ENCODE measurements around the gene WDCP.
"Not testable (repeated sequence)": the region's sequence is repeated elsewhere in the genome, so short reads cannot be mapped to it uniquely, and the experiment has no call there.

The WDCP gene

GRCh38 chr2:24015562-24016375 is 31.4 kb downstream of the WDCP start:
- Histone ChIP-seq H3K4me1 (ENCODE audit: control insufficient read depth, insufficient read depth, low read length) (no peaks in the 10 kb centered on the region), H3K27me3 (ENCODE audit: control insufficient read depth, insufficient read depth, low read length) (peaks cover 2% of the 10 kb centered on the region), H3K27ac (ENCODE audit: low read depth, low read length) (no peak overlapping the region), H3K36me3 (ENCODE audit: control insufficient read depth, insufficient read depth, low read length) (no peaks in the 10 kb centered on the region), H3K4me3 (ENCODE audit: low read length) (no peak overlapping the region), H3K9ac (ENCODE audit: low read length) (no peak overlapping the region)

- not testable (repeated sequence) for H3K27me3 ChIP-seq (ENCODE audit: control insufficient read depth, insufficient read depth, low read length); H3K9ac ChIP-seq (ENCODE audit: low read length); H3K27ac ChIP-seq (ENCODE audit: low read depth, low read length); H3K4me1 ChIP-seq (ENCODE audit: control insufficient read depth, insufficient read depth, low read length); H3K36me3 ChIP-seq (ENCODE audit: control insufficient read depth, insufficient read depth, low read length); H3K4me3 ChIP-seq (ENCODE audit: low read length)
Measured at GRCh38 chr2:24014902-24015301, 32.3 kb downstream of the WDCP start.

- Histone ChIP-seq H3K9ac (ENCODE audit: low read length) (no peak overlapping the region), H3K4me1 (ENCODE audit: control insufficient read depth, insufficient read depth, low read length) (no peaks in the 10 kb centered on the region), H3K27me3 (ENCODE audit: control insufficient read depth, insufficient read depth, low read length) (peaks cover 12% of the 10 kb centered on the region), H3K4me3 (ENCODE audit: low read length) (no peak overlapping the region), H3K36me3 (ENCODE audit: control insufficient read depth, insufficient read depth, low read length) (no peaks in the 10 kb centered on the region), H3K27ac (ENCODE audit: low read depth, low read length) (no peak overlapping the region)
Measured at GRCh38 chr2:24012521-24013188, 34.5 kb downstream of the WDCP start.

GRCh38 chr2:24011250-24012104 is 35.7 kb downstream of the WDCP start:
- peaks cover 12% of the 10 kb centered on the region for H3K27me3 ChIP-seq (ENCODE audit: control insufficient read depth, insufficient read depth, low read length)
- H3K4me1 ChIP-seq (ENCODE audit: control insufficient read depth, insufficient read depth, low read length) = no peaks in the 10 kb centered on the region
- H3K9ac ChIP-seq (ENCODE audit: low read length) = no peak overlapping the region
- H3K36me3 ChIP-seq (ENCODE audit: control insufficient read depth, insufficient read depth, low read length) = no peaks in the 10 kb centered on the region
- no peak overlapping the region for H3K4me3 ChIP-seq (ENCODE audit: low read length)
- no peak overlapping the region for H3K27ac ChIP-seq (ENCODE audit: low read depth, low read length)

GRCh38 chr2:24010477-24011249 is 36.5 kb downstream of the WDCP start:
- peaks cover 12% of the 10 kb centered on the region for H3K27me3 ChIP-seq (ENCODE audit: control insufficient read depth, insufficient read depth, low read length)
- H3K27ac ChIP-seq (ENCODE audit: low read depth, low read length) = no peak overlapping the region
- H3K4me1 ChIP-seq (ENCODE audit: control insufficient read depth, insufficient read depth, low read length) = no peaks in the 10 kb centered on the region
- no peaks in the 10 kb centered on the region for H3K36me3 ChIP-seq (ENCODE audit: control insufficient read depth, insufficient read depth, low read length)
- peak overlapping the region; percentile 17 for H3K4me3 ChIP-seq (ENCODE audit: low read length)
- H3K9ac ChIP-seq (ENCODE audit: low read length) = no peak overlapping the region

GRCh38 chr2:24009680-24010476 is 37.3 kb downstream of the WDCP start, which contains the start of gene MFSD2B:
TSS of gene MFSD2B (plus strand) at chr2:24010085. CDS start at chr2:24010097, 12 bp downstream.
- Histone ChIP-seq H3K9ac (ENCODE audit: low read length) (no peak within 1 kb of the TSS), H3K4me3 (ENCODE audit: low read length) (peak within 1 kb of the TSS; percentile 17), H3K4me1 (ENCODE audit: control insufficient read depth, insufficient read depth, low read length) (no peaks in the 10 kb centered on the region), H3K27me3 (ENCODE audit: control insufficient read depth, insufficient read depth, low read length) (peaks cover 12% of the 10 kb centered on the region), H3K27ac (ENCODE audit: low read depth, low read length) (no peak within 1 kb of the TSS), H3K36me3 (ENCODE audit: control insufficient read depth, insufficient read depth, low read length) (no peaks in the 10 kb centered on the region)

- Histone ChIP-seq H3K9ac (ENCODE audit: low read length) (no peak overlapping the region), H3K4me1 (ENCODE audit: control insufficient read depth, insufficient read depth, low read length) (no peaks in the 10 kb centered on the region), H3K27me3 (ENCODE audit: control insufficient read depth, insufficient read depth, low read length) (peaks cover 12% of the 10 kb centered on the region), H3K36me3 (ENCODE audit: control insufficient read depth, insufficient read depth, low read length) (no peaks in the 10 kb centered on the region), H3K27ac (ENCODE audit: low read depth, low read length) (no peak overlapping the region), H3K4me3 (ENCODE audit: low read length) (no peak overlapping the region)
Measured at GRCh38 chr2:24009367-24009679, 37.9 kb downstream of the WDCP start.

GRCh38 chr2:24008672-24009366 is 38.4 kb downstream of the WDCP start:
- H3K36me3 ChIP-seq (ENCODE audit: control insufficient read depth, insufficient read depth, low read length) = no peaks in the 10 kb centered on the region
- H3K27me3 ChIP-seq (ENCODE audit: control insufficient read depth, insufficient read depth, low read length) = peaks cover 12% of the 10 kb centered on the region
- no peak overlapping the region for H3K4me3 ChIP-seq (ENCODE audit: low read length)
- no peak overlapping the region for H3K27ac ChIP-seq (ENCODE audit: low read depth, low read length)
- H3K4me1 ChIP-seq (ENCODE audit: control insufficient read depth, insufficient read depth, low read length) = no peaks in the 10 kb centered on the region
- H3K9ac ChIP-seq (ENCODE audit: low read length) = no peak overlapping the region

- no peak overlapping the region for H3K27ac ChIP-seq (ENCODE audit: low read depth, low read length)
- H3K4me3 ChIP-seq (ENCODE audit: low read length) = no peak overlapping the region
- H3K4me1 ChIP-seq (ENCODE audit: control insufficient read depth, insufficient read depth, low read length) = no peaks in the 10 kb centered on the region
- H3K9ac ChIP-seq (ENCODE audit: low read length) = no peak overlapping the region
- no peaks in the 10 kb centered on the region for H3K36me3 ChIP-seq (ENCODE audit: control insufficient read depth, insufficient read depth, low read length)
- peaks cover 12% of the 10 kb centered on the region for H3K27me3 ChIP-seq (ENCODE audit: control insufficient read depth, insufficient read depth, low read length)
Measured at GRCh38 chr2:24007693-24008092, 39.5 kb downstream of the WDCP start.

GRCh38 chr2:23994567-23994966 is 52.6 kb downstream of the WDCP start:
- Histone ChIP-seq H3K27me3 (ENCODE audit: control insufficient read depth, insufficient read depth, low read length) (no peaks in the 10 kb centered on the region), H3K27ac (ENCODE audit: low read depth, low read length) (no peak overlapping the region), H3K4me3 (ENCODE audit: low read length) (no peak overlapping the region), H3K4me1 (ENCODE audit: control insufficient read depth, insufficient read depth, low read length) (peaks cover 2% of the 10 kb centered on the region), H3K36me3 (ENCODE audit: control insufficient read depth, insufficient read depth, low read length) (peaks cover under 1% of the 10 kb centered on the region), H3K9ac (ENCODE audit: low read length) (no peak overlapping the region)

- H3K27ac ChIP-seq (ENCODE audit: low read depth, low read length) = no peak overlapping the region
- H3K36me3 ChIP-seq (ENCODE audit: control insufficient read depth, insufficient read depth, low read length) = no peaks in the 10 kb centered on the region
- H3K4me1 ChIP-seq (ENCODE audit: control insufficient read depth, insufficient read depth, low read length) = peaks cover 2% of the 10 kb centered on the region
- no peaks in the 10 kb centered on the region for H3K27me3 ChIP-seq (ENCODE audit: control insufficient read depth, insufficient read depth, low read length)
- no peak overlapping the region for H3K4me3 ChIP-seq (ENCODE audit: low read length)
- H3K9ac ChIP-seq (ENCODE audit: low read length) = no peak overlapping the region
Measured at GRCh38 chr2:23993736-23994269, 53.4 kb downstream of the WDCP start.
